ENCODE data around the gene HAPSTR1.

DNA sequence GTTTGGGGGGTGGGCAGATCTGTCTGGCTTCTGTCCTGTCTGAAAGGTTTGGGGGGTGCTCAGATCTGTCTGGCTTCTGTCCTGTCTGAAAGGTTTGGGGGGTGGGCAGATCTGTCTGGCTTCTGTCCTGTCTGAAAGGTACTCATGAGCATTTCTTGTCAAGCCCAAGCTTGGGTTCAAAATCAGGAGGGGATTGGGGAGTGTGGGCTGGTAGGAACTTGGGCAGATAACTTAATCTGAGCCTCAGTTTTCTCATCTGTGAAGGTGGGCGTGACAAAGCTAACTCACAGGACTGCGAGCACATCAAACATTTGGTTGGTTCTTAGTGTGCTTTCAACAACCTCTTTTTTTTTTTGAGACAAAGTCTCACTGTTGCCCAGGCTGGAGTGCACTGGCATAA lies 35.2 kb downstream of the HAPSTR1 start:
- TF ChIP-seq, protein P1, sequence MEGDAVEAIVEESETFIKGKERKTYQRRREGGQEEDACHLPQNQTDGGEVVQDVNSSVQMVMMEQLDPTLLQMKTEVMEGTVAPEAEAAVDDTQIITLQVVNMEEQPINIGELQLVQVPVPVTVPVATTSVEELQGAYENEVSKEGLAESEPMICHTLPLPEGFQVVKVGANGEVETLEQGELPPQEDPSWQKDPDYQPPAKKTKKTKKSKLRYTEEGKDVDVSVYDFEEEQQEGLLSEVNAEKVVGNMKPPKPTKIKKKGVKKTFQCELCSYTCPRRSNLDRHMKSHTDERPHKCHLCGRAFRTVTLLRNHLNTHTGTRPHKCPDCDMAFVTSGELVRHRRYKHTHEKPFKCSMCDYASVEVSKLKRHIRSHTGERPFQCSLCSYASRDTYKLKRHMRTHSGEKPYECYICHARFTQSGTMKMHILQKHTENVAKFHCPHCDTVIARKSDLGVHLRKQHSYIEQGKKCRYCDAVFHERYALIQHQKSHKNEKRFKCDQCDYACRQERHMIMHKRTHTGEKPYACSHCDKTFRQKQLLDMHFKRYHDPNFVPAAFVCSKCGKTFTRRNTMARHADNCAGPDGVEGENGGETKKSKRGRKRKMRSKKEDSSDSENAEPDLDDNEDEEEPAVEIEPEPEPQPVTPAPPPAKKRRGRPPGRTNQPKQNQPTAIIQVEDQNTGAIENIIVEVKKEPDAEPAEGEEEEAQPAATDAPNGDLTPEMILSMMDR (conservative IDR thresholded peaks at IDR 0.05) = no peak
- TF ChIP-seq EZH2 (IDR thresholded peaks at IDR 0.05; ENCODE audit: low read depth) = no peak

Measured in PC-9 (cell line).